Ishikawa (cell line): ENCODE measurements around the gene KMT2D.

Source experiments
- CEBPB ChIP-seq: IDR thresholded peaks from 2 replicates; pipeline ENCODE4 v1.6.1; 2012
- CREB1 ChIP-seq: IDR thresholded peaks from 2 replicates; pipeline ENCODE4 v1.6.1; 2012; ENCODE audit warnings: low read depth
- EGR1 ChIP-seq: IDR thresholded peaks from 2 replicates; pipeline ENCODE4 v1.6.1; 2012
- EP300 ChIP-seq: IDR thresholded peaks from 2 replicates; pipeline ENCODE4 v1.6.1; 2012; ENCODE audit warnings: borderline replicate concordance
- FOXM1 ChIP-seq: IDR thresholded peaks from 2 replicates; pipeline ENCODE4 v1.6.1; 2012; ENCODE audit warnings: low read depth, borderline replicate concordance
- NFIC ChIP-seq: IDR thresholded peaks from 2 replicates; pipeline ENCODE4 v1.6.1; 2012
- RAD21 ChIP-seq: IDR thresholded peaks from 2 replicates; pipeline ENCODE4 v1.6.1; 2012; ENCODE audit warnings: low read depth
- TAF1 ChIP-seq: IDR thresholded peaks from 2 replicates; pipeline ENCODE4 v1.6.1; 2012; ENCODE audit warnings: low read depth, mild to moderate bottlenecking
- TCF12 ChIP-seq: IDR thresholded peaks from 2 replicates; pipeline ENCODE4 v1.6.1; 2012; ENCODE audit warnings: low read depth
- TEAD4 ChIP-seq: IDR thresholded peaks from 2 replicates; pipeline ENCODE4 v1.6.1; 2012
- YY1 ChIP-seq: IDR thresholded peaks from 2 replicates; pipeline ENCODE4 v1.6.1; 2012; ENCODE audit warnings: low read depth
- ZBTB7A ChIP-seq: IDR thresholded peaks from 2 replicates; pipeline ENCODE4 v1.6.1; 2012; ENCODE audit warnings: low read depth
- TF ChIP-seq, protein P1 (sequence below): IDR thresholded peaks from 2 replicates; pipeline ENCODE4 v1.6.1; 2012
- TF ChIP-seq, protein P2 (sequence below): IDR thresholded peaks from 2 replicates; pipeline ENCODE4 v1.6.1; 2012; ENCODE audit warnings: low read depth, mild to moderate bottlenecking
- TF ChIP-seq, protein P3 (sequence below): IDR thresholded peaks from 2 replicates; pipeline ENCODE4 v1.6.1; 2012

The KMT2D gene

DNA sequence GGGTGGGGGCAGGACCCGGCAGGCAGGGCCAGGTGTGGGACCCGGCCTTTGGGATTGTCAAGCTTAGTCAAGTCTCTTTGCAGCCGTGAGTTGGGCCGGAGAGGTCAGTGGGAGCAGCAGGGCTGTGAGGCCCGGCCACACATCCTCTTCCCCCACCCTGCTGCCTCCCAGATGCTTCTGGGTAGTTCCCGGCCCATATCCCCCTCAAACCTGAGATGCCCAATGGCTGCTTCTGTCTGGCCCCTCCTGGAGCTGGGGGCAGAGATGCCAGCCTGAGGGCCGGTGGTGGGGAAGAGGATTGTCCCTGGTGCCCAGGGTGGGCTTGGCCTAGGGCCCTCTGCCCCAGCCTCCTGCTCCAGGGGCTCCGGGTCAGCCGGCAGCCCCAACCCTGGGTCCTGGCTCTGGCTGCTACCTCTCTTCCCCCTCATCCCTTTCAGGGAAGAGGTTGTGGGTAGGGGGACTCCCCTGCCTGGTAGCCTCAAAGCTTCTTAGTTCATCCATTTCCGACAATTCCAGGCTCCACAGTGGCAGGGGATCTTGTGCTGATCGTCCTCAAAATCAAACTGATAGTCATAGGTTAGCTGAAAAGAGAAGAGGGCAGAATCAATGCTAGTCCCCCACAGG is 39.2 kb downstream of the KMT2D start:
- TF ChIP-seq, protein P1, sequence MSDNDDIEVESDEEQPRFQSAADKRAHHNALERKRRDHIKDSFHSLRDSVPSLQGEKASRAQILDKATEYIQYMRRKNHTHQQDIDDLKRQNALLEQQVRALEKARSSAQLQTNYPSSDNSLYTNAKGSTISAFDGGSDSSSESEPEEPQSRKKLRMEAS, result no peak
- TF ChIP-seq ZBTB7A, result no peak
- TF ChIP-seq YY1, result no peak
- TF ChIP-seq, protein P2, sequence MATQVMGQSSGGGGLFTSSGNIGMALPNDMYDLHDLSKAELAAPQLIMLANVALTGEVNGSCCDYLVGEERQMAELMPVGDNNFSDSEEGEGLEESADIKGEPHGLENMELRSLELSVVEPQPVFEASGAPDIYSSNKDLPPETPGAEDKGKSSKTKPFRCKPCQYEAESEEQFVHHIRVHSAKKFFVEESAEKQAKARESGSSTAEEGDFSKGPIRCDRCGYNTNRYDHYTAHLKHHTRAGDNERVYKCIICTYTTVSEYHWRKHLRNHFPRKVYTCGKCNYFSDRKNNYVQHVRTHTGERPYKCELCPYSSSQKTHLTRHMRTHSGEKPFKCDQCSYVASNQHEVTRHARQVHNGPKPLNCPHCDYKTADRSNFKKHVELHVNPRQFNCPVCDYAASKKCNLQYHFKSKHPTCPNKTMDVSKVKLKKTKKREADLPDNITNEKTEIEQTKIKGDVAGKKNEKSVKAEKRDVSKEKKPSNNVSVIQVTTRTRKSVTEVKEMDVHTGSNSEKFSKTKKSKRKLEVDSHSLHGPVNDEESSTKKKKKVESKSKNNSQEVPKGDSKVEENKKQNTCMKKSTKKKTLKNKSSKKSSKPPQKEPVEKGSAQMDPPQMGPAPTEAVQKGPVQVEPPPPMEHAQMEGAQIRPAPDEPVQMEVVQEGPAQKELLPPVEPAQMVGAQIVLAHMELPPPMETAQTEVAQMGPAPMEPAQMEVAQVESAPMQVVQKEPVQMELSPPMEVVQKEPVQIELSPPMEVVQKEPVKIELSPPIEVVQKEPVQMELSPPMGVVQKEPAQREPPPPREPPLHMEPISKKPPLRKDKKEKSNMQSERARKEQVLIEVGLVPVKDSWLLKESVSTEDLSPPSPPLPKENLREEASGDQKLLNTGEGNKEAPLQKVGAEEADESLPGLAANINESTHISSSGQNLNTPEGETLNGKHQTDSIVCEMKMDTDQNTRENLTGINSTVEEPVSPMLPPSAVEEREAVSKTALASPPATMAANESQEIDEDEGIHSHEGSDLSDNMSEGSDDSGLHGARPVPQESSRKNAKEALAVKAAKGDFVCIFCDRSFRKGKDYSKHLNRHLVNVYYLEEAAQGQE, result no peak
- no peak for TF ChIP-seq EP300
- TF ChIP-seq EGR1, result no peak
- no peak for TF ChIP-seq NFIC
- TF ChIP-seq, protein P3, sequence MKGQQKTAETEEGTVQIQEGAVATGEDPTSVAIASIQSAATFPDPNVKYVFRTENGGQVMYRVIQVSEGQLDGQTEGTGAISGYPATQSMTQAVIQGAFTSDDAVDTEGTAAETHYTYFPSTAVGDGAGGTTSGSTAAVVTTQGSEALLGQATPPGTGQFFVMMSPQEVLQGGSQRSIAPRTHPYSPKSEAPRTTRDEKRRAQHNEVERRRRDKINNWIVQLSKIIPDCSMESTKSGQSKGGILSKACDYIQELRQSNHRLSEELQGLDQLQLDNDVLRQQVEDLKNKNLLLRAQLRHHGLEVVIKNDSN, result no peak
- TF ChIP-seq TEAD4, result no peak

DNA sequence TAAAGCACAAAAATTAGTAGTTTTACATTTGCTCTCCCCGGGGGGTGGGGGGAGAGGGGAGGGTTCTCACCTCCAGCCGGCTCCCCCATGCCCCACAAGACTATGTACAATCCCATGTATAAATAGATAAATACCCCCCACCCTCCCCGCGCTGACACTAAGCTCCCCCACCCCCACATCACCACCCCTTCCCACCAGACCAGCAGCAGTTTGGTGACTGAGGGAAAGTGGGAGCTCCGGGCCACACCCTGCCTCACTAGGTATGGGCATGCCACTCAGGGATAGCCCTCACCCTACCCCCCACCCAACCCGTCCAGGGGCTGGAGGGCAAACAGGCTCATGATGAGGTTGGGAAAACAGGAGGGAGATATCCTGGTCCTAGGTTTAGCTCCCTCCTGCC is 40.2 kb downstream of the KMT2D start:
- TF ChIP-seq RAD21, result no peak
- no peak for TF ChIP-seq FOXM1
- TF ChIP-seq CEBPB, result no peak
- no peak for TF ChIP-seq CREB1
- TF ChIP-seq EGR1, result no peak

DNA sequence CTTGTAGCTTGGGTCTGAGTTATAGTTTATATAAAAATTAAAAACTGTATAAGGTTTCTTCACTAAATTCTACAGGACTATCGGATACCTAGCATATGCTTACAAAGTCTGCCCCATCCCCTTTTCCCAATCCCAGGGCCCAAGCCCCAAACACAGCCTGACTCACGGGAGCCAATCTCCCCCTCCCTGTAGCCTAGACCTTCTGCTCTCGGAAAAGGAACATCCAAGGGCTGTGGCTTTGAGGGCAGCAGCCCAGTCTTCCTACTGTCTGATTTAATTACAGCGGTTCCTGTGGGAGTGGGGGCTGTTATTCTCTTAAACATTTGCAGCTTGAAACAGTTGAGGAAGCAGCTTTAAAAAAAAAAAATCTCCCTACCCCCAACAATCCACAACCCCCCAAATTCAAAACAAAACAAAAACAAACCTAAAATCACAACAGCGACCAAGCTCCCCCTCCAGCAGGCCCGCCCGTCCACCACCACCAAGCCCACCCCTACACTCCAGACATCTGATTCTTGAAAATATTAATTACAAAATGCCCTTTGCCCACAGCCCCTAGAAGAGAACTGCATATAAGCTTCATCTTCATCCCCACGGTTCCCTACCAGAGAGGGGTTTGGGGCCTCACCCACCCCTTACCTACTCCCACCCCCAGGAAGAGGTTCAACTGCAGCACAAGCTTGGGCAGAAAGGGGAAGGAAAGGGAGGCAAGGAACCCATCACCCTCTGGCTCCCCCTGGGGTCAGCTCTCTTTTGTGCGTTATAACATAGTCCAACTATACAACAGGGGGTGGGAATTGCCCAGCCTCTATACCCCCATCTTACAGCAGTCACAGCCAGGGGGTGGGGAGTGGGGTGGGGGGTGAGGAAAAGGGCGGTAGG is 40.9 kb downstream of the KMT2D start:
- TF ChIP-seq TEAD4 (no peak), RAD21 (no peak), ZBTB7A (no peak), EP300 (no peak), EGR1 (no peak), FOXM1 (no peak), TCF12 (no peak)
- TF ChIP-seq, protein P2, result no peak
- TF ChIP-seq, protein P3, result no peak
- TF ChIP-seq, protein P1, result no peak

DNA sequence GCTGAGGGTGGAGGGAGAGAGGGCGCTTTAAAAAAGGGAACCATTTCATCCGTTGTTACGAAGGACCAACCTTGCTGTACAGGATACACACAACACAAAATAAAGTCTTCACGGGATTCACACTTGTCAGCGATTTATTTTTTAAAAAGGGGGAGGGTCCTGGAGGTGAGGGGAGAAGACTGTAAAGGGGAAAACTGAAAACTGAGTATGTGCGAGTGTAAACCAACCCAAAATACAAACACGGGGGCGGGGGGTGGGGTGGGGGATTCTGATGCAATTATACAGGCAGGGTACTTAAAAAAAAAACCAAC is 41.5 kb downstream of the KMT2D start:
- TF ChIP-seq, protein P2, result no peak
- TF ChIP-seq, protein P3, result no peak
- TF ChIP-seq TAF1, result no peak
- no peak for TF ChIP-seq CREB1
- TF ChIP-seq TEAD4, result no peak
- TF ChIP-seq TCF12, result no peak
